Measurements from ENCODE around the gene SLC44A4. TPM values are rescaled to one million over a fixed set of nuclear protein-coding genes. Genes with fewer than 3 reads are reported as not detected.
A peak's percentile ranks its signal among the peaks of the same experiment; 100 is the strongest.

The SLC44A4 gene
- polyA plus RNA-seq, 1 experiment: 0.07 TPM

- DNase-seq (ENCODE audit: low read depth): no peak
- ChIA-PET CTCF (interaction anchor here (1.2 kb wide), 1 partner anchor 13 kb away, joined by 3 read pairs; no protein-coding TSS in a partner anchor), POLR2A (interaction anchor here (0.6 to 1.1 kb wide), 3 partner anchors 28 to 65 kb away, joined by 3 to 29 read pairs (median 3); partner anchors contain the start of gene VARS1)
- Histone ChIP-seq H3K36me3 (ENCODE audit: control insufficient read depth, insufficient read depth, low read length) (peaks cover 9% of the 10 kb centered on the region), H3K4me3 (ENCODE audit: low read depth, low read length) (peak overlapping the region; percentile 98), H3K27me3 (ENCODE audit: control insufficient read depth, insufficient read depth, low read length) (no peaks in the 10 kb centered on the region)
- no peak for TF ChIP-seq CTCF (IDR thresholded peaks at IDR 0.05; ENCODE audit: insufficient read depth, low read depth, low read length)
Measured at GRCh38 chr6:31834367-31835250, 44.2 kb downstream of the SLC44A4 start.

- Histone ChIP-seq H3K36me3 (ENCODE audit: control insufficient read depth, insufficient read depth, low read length) (peaks cover 1% of the 10 kb centered on the region; the same call in 1 of the 2 replicates), H3K27me3 (ENCODE audit: control insufficient read depth, insufficient read depth, low read length) (no peaks in the 10 kb centered on the region), H3K4me3 (ENCODE audit: low read depth, low read length) (no peak overlapping the region)
- TF ChIP-seq CTCF (IDR thresholded peaks at IDR 0.05; ENCODE audit: insufficient read depth, low read depth, low read length): no peak
- no peak for DNase-seq (ENCODE audit: low read depth)
- ChIA-PET POLR2A (no interaction called here), CTCF (interaction anchor here (0.8 to 2.6 kb wide), 9 partner anchors 41 to 128 kb away, joined by 3 to 19 read pairs (median 4); partner anchors contain the start of gene ABHD16A)
Measured at GRCh38 chr6:31831350-31832215, 47.2 kb downstream of the SLC44A4 start.

GRCh38 chr6:31830886-31831335, 47.9 kb downstream of the SLC44A4 start:
- Histone ChIP-seq H3K36me3 (ENCODE audit: control insufficient read depth, insufficient read depth, low read length) (no peaks in the 10 kb centered on the region), H3K4me3 (ENCODE audit: low read depth, low read length) (peak overlapping the region; percentile 80), H3K27me3 (ENCODE audit: control insufficient read depth, insufficient read depth, low read length) (no peaks in the 10 kb centered on the region)
- CTCF ChIA-PET: interaction anchor here (0.6 to 2.6 kb wide), 15 partner anchors 8 to 161 kb away, joined by 3 to 19 read pairs (median 4); partner anchors contain the start of genes ABHD16A, LY6G5C and MSH5
- no peak for DNase-seq (ENCODE audit: low read depth)
- POLR2A ChIA-PET: no interaction called here
- no peak for TF ChIP-seq CTCF (IDR thresholded peaks at IDR 0.05; ENCODE audit: insufficient read depth, low read depth, low read length)

GRCh38 chr6:31829633-31830283, 49.0 kb downstream of the SLC44A4 start:
- ChIA-PET POLR2A (no interaction called here), CTCF (interaction anchor here (0.7 to 2.6 kb wide), 18 partner anchors 9 to 160 kb away, joined by 3 to 19 read pairs (median 4); partner anchors contain the start of genes DDAH2, LY6G5C, MSH5 and VARS1)
- H3K36me3 ChIP-seq (ENCODE audit: control insufficient read depth, insufficient read depth, low read length): no peaks in the 10 kb centered on the region
- DNase-seq (ENCODE audit: low read depth): no peak
- no peak for TF ChIP-seq CTCF (IDR thresholded peaks at IDR 0.05; ENCODE audit: insufficient read depth, low read depth, low read length)
- H3K27me3 ChIP-seq (ENCODE audit: control insufficient read depth, insufficient read depth, low read length): no peaks in the 10 kb centered on the region
- H3K4me3 ChIP-seq (ENCODE audit: low read depth, low read length): peak overlapping the region; percentile 80

All from BJ (cell line).